T-helper 1 cell (primary cell): ENCODE data around the gene ZNF334.

Source experiments
- DNase-seq, 5 donors: peaks; one replicate each; pipeline ENCODE4 v3.0.0-alpha.2; 2012 to 2020

The ZNF334 gene

GRCh38 chr20:46545077-46545826 is 31.9 kb upstream of the ZNF334 start:
- DNase-seq, result peak in 1 of 5 donors; percentile 93

- DNase-seq, result peak in 1 of 5 donors; percentile 19
These were observed 31.2 kb upstream of the ZNF334 start for GRCh38 chr20:46544576-46544975.

- no peak for DNase-seq
These were observed 30.6 kb upstream of the ZNF334 start for GRCh38 chr20:46543959-46544358.

GRCh38 chr20:46543033-46543432 is 29.7 kb upstream of the ZNF334 start:
- no peak for DNase-seq

GRCh38 chr20:46541229-46541935 is 28.0 kb upstream of the ZNF334 start:
- no peak for DNase-seq

GRCh38 chr20:46539113-46539512 is 25.8 kb upstream of the ZNF334 start:
- DNase-seq, result no peak

- DNase-seq, result no peak
These were observed 17.3 kb upstream of the ZNF334 start for GRCh38 chr20:46530640-46531039.

- no peak for DNase-seq
These were observed 10.5 kb upstream of the ZNF334 start for GRCh38 chr20:46523696-46524328.

GRCh38 chr20:46523108-46523507 is 9.7 kb upstream of the ZNF334 start:
- DNase-seq, result no peak

- peak in 2 of 5 donors; percentile 18 to 67 for DNase-seq
These were observed 7.7 kb upstream of the ZNF334 start for GRCh38 chr20:46520976-46521579.

GRCh38 chr20:46520540-46520939 is 7.2 kb upstream of the ZNF334 start:
- no peak for DNase-seq

GRCh38 chr20:46519471-46520068 is 6.2 kb upstream of the ZNF334 start:
- DNase-seq, result no peak

GRCh38 chr20:46509523-46509922 is 3.8 kb downstream of the ZNF334 start:
- peak in 1 of 5 donors; percentile 12 for DNase-seq

GRCh38 chr20:46507760-46508407 is 5.5 kb downstream of the ZNF334 start:
- peak in 1 of 5 donors; percentile 10 for DNase-seq

- DNase-seq, result no peak
These were observed 7.9 kb downstream of the ZNF334 start for GRCh38 chr20:46505506-46505905.

- no peak for DNase-seq
These were observed 11.4 kb downstream of the ZNF334 start for GRCh38 chr20:46501961-46502360.

- DNase-seq, result no peak
These were observed 11.9 kb downstream of the ZNF334 start for GRCh38 chr20:46501337-46501942.

GRCh38 chr20:46494077-46494476 is 19.3 kb downstream of the ZNF334 start:
- DNase-seq, result no peak

GRCh38 chr20:46491354-46491753 is 22.0 kb downstream of the ZNF334 start:
- no peak for DNase-seq

- DNase-seq, result no peak
These were observed 24.9 kb downstream of the ZNF334 start for GRCh38 chr20:46488451-46488850.

GRCh38 chr20:46487628-46488027 is 25.7 kb downstream of the ZNF334 start:
- no peak for DNase-seq

GRCh38 chr20:46485431-46485830 is 27.9 kb downstream of the ZNF334 start:
- no peak for DNase-seq
